ENCODE results near the gene MYBBP1A.

GRCh38 chr17:4556996-4557395, 1.8 kb upstream of the MYBBP1A start:
- no peak for TF ChIP-seq ZNF565 (CRISPR knock-in tag; conservative IDR thresholded peaks at IDR 0.05; ENCODE audit: low read depth)
- TF ChIP-seq TCF4 (CRISPR knock-in tag; IDR thresholded peaks at IDR 0.05; ENCODE audit: borderline replicate concordance): no peak
- TF ChIP-seq, protein P1, sequence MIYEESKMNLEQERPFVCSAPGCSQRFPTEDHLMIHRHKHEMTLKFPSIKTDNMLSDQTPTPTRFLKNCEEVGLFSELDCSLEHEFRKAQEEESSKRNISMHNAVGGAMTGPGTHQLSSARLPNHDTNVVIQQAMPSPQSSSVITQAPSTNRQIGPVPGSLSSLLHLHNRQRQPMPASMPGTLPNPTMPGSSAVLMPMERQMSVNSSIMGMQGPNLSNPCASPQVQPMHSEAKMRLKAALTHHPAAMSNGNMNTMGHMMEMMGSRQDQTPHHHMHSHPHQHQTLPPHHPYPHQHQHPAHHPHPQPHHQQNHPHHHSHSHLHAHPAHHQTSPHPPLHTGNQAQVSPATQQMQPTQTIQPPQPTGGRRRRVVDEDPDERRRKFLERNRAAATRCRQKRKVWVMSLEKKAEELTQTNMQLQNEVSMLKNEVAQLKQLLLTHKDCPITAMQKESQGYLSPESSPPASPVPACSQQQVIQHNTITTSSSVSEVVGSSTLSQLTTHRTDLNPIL (CRISPR knock-in tag; IDR thresholded peaks at IDR 0.05; ENCODE audit: low read depth): no peak
- no peak for TF ChIP-seq RARB (CRISPR knock-in tag; IDR thresholded peaks at IDR 0.05)
- TF ChIP-seq ZNF70 (CRISPR knock-in tag; IDR thresholded peaks at IDR 0.05): no peak
- no peak for TF ChIP-seq ZFP3 (CRISPR knock-in tag; IDR thresholded peaks at IDR 0.05)
